ENCODE results near the gene ZNF738.
"Not testable (repeated sequence)": the region's sequence is repeated elsewhere in the genome, so short reads cannot be mapped to it uniquely, and the experiment has no call there.

ZNF738 gene

GRCh38 chr19:21323000-21323399, 35.8 kb upstream of the ZNF738 start:
- H3K4me3 ChIP-seq (ENCODE audit: low read depth, low read length), result no peak overlapping the region
- TF ChIP-seq, protein P1, sequence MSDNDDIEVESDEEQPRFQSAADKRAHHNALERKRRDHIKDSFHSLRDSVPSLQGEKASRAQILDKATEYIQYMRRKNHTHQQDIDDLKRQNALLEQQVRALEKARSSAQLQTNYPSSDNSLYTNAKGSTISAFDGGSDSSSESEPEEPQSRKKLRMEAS (IDR thresholded peaks at IDR 0.05; ENCODE audit: low read depth, low read length), result no peak
- TF ChIP-seq, protein P2, sequence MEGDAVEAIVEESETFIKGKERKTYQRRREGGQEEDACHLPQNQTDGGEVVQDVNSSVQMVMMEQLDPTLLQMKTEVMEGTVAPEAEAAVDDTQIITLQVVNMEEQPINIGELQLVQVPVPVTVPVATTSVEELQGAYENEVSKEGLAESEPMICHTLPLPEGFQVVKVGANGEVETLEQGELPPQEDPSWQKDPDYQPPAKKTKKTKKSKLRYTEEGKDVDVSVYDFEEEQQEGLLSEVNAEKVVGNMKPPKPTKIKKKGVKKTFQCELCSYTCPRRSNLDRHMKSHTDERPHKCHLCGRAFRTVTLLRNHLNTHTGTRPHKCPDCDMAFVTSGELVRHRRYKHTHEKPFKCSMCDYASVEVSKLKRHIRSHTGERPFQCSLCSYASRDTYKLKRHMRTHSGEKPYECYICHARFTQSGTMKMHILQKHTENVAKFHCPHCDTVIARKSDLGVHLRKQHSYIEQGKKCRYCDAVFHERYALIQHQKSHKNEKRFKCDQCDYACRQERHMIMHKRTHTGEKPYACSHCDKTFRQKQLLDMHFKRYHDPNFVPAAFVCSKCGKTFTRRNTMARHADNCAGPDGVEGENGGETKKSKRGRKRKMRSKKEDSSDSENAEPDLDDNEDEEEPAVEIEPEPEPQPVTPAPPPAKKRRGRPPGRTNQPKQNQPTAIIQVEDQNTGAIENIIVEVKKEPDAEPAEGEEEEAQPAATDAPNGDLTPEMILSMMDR (IDR thresholded peaks at IDR 0.05; ENCODE audit: low read depth, low read length), result no peak
- TF ChIP-seq MYC (IDR thresholded peaks at IDR 0.05; ENCODE audit: low read depth, low read length), result no peak
- TF ChIP-seq POLR2A (IDR thresholded peaks at IDR 0.05; ENCODE audit: extremely low read depth, insufficient read length), result no peak
- DNase-seq (ENCODE audit: low read depth), result no peak

DNA sequence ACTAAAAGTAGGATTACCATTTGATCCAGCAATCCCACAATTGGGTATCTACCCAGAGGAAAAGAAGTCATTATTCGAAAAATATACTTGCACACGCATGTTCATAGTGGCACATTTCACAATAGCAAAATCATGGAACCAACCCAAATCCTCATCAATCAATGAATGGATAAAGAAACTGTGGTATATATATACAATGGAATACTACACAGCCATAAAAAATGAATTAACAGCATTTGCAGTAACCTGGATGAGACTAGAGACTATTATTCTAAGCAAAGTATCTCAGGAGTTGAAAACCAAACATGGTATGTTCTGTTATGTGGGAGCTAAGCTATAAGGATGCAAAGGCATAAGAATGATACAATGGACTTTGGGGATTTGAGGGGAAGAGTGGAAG, 32.6 kb upstream of the ZNF738 start:
- TF ChIP-seq, protein P2 (IDR thresholded peaks at IDR 0.05; ENCODE audit: low read depth, low read length), result no peak
- TF ChIP-seq POLR2A (IDR thresholded peaks at IDR 0.05; ENCODE audit: extremely low read depth, insufficient read length) (no peak), MYC (IDR thresholded peaks at IDR 0.05; ENCODE audit: low read depth, low read length) (no peak)
- TF ChIP-seq, protein P1 (IDR thresholded peaks at IDR 0.05; ENCODE audit: low read depth, low read length), result no peak
- no peak for DNase-seq (ENCODE audit: low read depth)
- H3K4me3 ChIP-seq (ENCODE audit: low read depth, low read length), result no peak overlapping the region

DNA sequence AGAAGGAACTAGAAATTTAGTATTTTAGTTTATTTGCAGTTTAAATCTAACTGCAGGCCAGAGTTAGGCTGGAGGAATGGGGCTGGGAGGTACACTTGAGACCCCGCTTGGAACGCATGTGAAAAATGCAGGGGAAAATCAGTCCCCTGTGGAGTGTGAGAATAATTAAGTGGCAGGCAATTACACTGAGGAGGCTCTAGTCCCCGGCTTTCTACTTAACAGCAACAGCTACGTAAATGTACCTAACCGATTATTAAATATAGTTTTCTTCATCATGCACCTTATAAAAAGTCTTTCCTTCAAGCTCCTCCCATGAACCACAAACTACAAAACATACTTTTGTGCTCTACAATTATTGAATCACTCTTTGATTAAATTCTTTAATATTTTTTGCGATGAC, 30.4 kb upstream of the ZNF738 start:
- H3K4me3 ChIP-seq (ENCODE audit: low read depth, low read length), result peak overlapping the region; percentile 93
- peak; percentile 41 for DNase-seq (ENCODE audit: low read depth)
- TF ChIP-seq POLR2A (IDR thresholded peaks at IDR 0.05; ENCODE audit: extremely low read depth, insufficient read length), result no peak
- no peak for TF ChIP-seq MYC (IDR thresholded peaks at IDR 0.05; ENCODE audit: low read depth, low read length)
- TF ChIP-seq, protein P1 (IDR thresholded peaks at IDR 0.05; ENCODE audit: low read depth, low read length), result no peak
- TF ChIP-seq, protein P2 (IDR thresholded peaks at IDR 0.05; ENCODE audit: low read depth, low read length), result no peak

DNA sequence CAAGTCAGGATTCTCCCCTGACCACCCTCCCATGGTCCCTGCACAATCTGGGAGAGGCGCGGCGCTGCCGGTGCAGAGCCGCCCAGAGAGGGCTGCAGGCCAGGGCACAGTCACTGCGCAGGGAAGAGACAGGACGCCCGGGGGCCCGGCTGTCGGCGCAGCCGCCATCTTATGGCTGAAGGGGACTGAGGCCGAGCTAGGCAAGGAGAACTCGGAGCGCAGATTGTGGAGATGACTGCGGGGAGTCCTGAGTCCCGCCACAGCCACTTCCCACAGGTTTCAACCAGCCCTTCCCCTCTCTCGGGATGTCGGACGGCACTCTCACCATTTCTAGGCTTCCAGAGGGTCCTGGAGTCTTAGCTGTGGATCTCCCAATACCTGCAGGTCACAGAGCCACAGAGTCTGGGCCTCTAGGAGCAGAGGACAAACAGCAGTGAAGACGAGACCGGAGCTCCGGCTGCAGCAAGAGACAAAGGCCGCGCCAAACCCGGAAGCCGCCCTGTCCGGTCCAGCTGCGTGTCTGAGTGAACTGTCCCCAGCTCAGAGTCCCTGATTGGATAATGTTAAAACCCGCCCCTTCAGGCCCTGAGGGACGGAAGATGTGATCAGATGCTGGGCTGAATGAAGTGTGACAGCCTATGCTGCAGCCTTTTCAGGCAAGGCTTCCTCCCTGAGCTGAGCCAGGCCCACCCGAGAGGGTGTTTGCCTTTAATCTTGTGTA, 29.8 kb upstream of the ZNF738 start, which contains the start of gene ZNF708:
Gene ZNF708 (minus strand): TSS at position 526 of the 721 bp plus-strand sequence. CDS start 198 bp downstream, at position 328.
- TF ChIP-seq MYC (IDR thresholded peaks at IDR 0.05; ENCODE audit: low read depth, low read length) (no peak), POLR2A (IDR thresholded peaks at IDR 0.05; ENCODE audit: extremely low read depth, insufficient read length) (peak; percentile 88)
- TF ChIP-seq, protein P1 (IDR thresholded peaks at IDR 0.05; ENCODE audit: low read depth, low read length), result peak; percentile 28
- TF ChIP-seq, protein P2 (IDR thresholded peaks at IDR 0.05; ENCODE audit: low read depth, low read length), result no peak
- peak within 1 kb of the TSS; percentile 93 for H3K4me3 ChIP-seq (ENCODE audit: low read depth, low read length)
- peak; percentile 96 for DNase-seq (ENCODE audit: low read depth)

DNA sequence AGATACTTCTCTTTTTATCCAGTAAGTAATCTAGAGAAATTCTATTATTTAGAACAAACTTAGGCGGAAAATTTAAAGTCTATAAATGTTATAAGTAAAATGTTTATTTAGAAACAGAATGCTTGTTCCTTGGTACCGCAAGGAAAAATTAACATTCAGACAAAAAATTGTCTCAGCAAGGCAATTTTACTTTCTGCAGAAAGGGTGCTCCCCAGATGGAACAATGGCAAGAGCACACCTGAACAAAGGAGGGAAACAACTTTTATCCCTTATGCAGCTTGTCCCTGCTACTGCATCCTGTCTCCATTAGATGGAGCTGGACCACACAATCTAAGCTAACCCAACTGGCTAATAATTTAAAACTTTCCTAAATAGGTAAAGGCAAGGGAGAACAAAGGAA, 23.1 kb upstream of the ZNF738 start:
- DNase-seq (ENCODE audit: low read depth), result peak; percentile 15
- TF ChIP-seq, protein P2 (IDR thresholded peaks at IDR 0.05; ENCODE audit: low read depth, low read length), result no peak
- TF ChIP-seq MYC (IDR thresholded peaks at IDR 0.05; ENCODE audit: low read depth, low read length), result no peak
- TF ChIP-seq POLR2A (IDR thresholded peaks at IDR 0.05; ENCODE audit: extremely low read depth, insufficient read length), result no peak
- TF ChIP-seq, protein P1 (IDR thresholded peaks at IDR 0.05; ENCODE audit: low read depth, low read length), result no peak
- no peak overlapping the region for H3K4me3 ChIP-seq (ENCODE audit: low read depth, low read length)

DNA sequence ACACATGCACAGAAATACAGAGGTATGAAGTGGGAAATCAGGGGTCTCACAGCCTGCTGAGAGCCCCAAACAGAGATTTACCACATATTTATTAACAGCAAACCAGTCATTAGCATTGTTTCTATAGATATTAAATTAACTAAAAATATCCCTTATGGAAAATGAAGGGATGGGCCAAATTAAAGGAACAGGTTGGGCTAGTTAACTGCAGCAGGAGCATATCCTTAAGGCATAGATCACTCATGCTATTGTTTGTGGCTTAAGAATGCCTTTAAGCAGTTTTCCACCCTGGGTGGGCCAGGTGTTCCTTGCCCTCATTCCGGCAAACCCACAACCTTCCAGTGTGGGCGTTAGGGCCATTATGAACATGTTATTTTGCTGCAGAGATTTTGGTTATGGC, 14.0 kb upstream of the ZNF738 start:
- DNase-seq (ENCODE audit: low read depth), result not testable (repeated sequence)

More for the DNA sequence above, 14.0 kb upstream of the ZNF738 start:
- not testable (repeated sequence) for H3K4me3 ChIP-seq (ENCODE audit: low read depth, low read length)

Measured in NB4 (cell line).